ENCODE data around the gene MPZL2.

DNA sequence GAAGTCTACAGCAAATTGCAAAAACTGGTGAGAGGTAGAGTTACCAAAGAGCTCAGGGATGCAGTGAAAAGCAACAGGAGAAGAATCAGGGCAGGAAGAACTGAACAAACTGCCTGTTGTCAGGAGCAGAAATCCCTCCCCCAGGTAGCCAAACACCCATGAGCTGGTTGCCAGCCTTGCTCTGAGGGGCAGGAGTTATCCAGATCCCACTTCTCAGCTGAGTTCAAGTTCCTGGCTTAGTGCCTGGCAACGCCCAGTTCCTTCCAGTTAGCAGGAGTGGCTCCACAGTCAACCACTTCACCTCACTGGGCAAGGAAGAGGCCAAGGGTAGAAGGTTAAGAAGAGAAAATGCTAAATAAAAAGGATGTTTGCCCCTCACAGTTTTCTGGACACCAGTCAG is 1.9 kb upstream of the MPZL2 start:
- TF ChIP-seq, protein P1, sequence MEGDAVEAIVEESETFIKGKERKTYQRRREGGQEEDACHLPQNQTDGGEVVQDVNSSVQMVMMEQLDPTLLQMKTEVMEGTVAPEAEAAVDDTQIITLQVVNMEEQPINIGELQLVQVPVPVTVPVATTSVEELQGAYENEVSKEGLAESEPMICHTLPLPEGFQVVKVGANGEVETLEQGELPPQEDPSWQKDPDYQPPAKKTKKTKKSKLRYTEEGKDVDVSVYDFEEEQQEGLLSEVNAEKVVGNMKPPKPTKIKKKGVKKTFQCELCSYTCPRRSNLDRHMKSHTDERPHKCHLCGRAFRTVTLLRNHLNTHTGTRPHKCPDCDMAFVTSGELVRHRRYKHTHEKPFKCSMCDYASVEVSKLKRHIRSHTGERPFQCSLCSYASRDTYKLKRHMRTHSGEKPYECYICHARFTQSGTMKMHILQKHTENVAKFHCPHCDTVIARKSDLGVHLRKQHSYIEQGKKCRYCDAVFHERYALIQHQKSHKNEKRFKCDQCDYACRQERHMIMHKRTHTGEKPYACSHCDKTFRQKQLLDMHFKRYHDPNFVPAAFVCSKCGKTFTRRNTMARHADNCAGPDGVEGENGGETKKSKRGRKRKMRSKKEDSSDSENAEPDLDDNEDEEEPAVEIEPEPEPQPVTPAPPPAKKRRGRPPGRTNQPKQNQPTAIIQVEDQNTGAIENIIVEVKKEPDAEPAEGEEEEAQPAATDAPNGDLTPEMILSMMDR (conservative IDR thresholded peaks at IDR 0.05; ENCODE audit: low read length): no peak
- TF ChIP-seq EZH2phosphoT487 (IDR thresholded peaks at IDR 0.05; ENCODE audit: borderline replicate concordance): no peak

Measured in Loucy (cell line).